ENCODE results near the gene ARHGEF25. TPM values are rescaled to one million over a fixed set of nuclear protein-coding genes. Genes with fewer than 3 reads are reported as not detected.

Gene ARHGEF25
- total and polyA plus RNA-seq, 2 of the 13 experiments (the other 11 are each of a cell fraction or from before 2014, with no cell fraction given): 11.5 to 12.5 TPM

DNA sequence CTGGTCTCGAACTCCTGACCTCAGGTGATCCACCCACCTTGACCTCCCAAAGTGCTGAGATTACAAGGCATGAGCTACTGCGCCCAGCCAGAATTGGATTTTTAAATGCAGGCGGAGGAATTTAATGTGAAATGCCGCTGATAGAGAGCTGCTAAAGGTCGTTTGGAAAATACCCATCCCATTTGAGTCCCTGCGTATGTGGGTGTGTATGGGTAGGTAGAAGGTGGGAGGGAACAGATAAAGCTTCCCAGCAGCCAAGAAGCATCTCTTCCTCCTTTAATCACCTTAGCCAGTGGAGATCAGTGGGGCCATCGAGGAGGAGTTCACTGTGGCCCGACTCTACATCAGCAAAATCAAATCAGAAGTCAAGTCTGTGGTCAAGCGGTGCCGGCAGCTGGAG lies 36.4 kb upstream of the ARHGEF25 start:
- H3K27ac ChIP-seq (ENCODE audit: extremely low read length, insufficient read depth, low read length): peak overlapping the region; percentile 99
- BruUV-seq (replicated peaks): no TSS peak
- no peak overlapping the region for H3K9ac ChIP-seq (ENCODE audit: insufficient read depth, low read depth, low read length)
- no peak overlapping the region for H3K4me3 ChIP-seq (replicated peaks in 1 of 3; ENCODE audit: insufficient read depth in 1 of 3, low read depth in 2 of 3, low read length in 3 of 3)
- ATAC-seq (no peak), FAIRE-seq (no peak), DNase-seq (ENCODE audit: low spot score) (no peak)
- H3K4me2 ChIP-seq (ENCODE audit: low read depth, low read length): no peak overlapping the region
- no peak for TF ChIP-seq PPARG (CRISPR knock-in tag; conservative IDR thresholded peaks at IDR 0.05)
- in situ Hi-C loops (cut with HindIII; ENCODE audit: extremely low pct_ligation_motif_present, low pct_unique_long_range_greater_than_20kb) (no loop called here), intact Hi-C loops (cut with micrococcal nuclease; ENCODE audit: unreplicated experiment) (no loop called here)
- H3K27me3 ChIP-seq (ENCODE audit: control insufficient read depth in 1 of 2, insufficient read depth in 2 of 2, low read length in 2 of 2): no peaks in the 10 kb centered on the region
- H3K4me1 ChIP-seq (ENCODE audit: insufficient read depth, low read length): peaks cover 59% of the 10 kb centered on the region
- no peaks in the 10 kb centered on the region for H3K9me3 ChIP-seq (ENCODE audit: low read length)
- CTCF ChIA-PET (ENCODE audit: low intra/inter-chr PET ratio, low total read pairs): no interaction called here
- POLR2A ChIA-PET: interaction anchor here (1.2 to 4.4 kb wide), 9 partner anchors 14 to 86 kb away, joined by 3 to 40 read pairs (median 16); partner anchors contain the start of genes ARHGEF25, DCTN2, DDIT3 and MBD6
- no peak overlapping the region for H2AFZ ChIP-seq (ENCODE audit: low read length)
- H3K36me3 ChIP-seq (replicated peaks in 1 of 2; ENCODE audit: control insufficient read depth in 1 of 2, insufficient read depth in 2 of 2, low read length in 2 of 2): no peaks in the 10 kb centered on the region; a peak in 1 of 5 replicates
- H3K79me2 ChIP-seq (ENCODE audit: insufficient read depth, low read length): peaks cover 10% of the 10 kb centered on the region
- 88% methylated on average over 9 of the region's 10 CpGs for WGBS (ENCODE audit: low lambda C conversion rate)
- H4K20me1 ChIP-seq (ENCODE audit: insufficient read depth, low read length): no peaks in the 10 kb centered on the region

DNA sequence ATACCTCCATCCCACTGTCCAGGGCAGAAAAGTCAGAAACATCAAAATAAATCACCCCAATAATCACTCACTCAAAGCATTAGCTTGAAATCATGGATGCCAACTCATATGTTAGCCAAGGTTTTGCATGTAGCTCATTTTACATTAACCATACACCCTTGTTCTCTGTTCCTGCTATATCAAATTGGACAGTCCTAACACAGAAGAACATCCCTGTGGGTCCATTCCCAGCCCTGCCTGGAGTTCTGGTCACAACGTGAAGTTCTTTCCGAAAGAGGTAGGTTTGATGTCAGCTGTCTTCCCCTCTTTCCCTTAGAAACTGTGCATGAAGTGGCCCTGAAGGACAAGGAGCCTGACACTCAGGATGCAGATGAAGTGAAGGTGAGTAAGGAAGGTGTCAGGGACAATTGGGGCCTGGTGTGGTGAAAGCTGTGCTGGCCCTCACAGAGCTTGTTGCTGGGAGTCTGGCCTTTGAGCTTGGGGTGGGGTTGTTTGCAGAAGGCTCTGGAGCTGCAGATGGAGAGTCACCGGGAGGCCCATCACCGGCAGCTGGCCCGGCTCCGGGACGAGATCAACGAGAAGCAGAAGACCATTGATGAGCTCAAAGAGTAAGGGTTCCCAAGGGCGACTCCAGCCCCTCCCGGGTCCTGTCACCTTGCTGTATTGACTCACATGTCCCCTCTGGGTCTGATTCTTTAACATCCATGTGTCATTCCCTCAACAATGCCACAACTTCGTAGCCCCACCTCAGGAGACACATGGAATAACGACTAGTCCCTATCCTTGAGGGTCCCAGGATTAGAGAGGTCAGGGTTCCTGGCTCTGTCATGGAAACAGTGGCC lies 35.2 kb upstream of the ARHGEF25 start:
- no peaks in the 10 kb centered on the region for H3K9me3 ChIP-seq (ENCODE audit: low read length)
- peaks cover 71% of the 10 kb centered on the region for H3K4me1 ChIP-seq (ENCODE audit: insufficient read depth, low read length)
- intact Hi-C loops (cut with micrococcal nuclease; ENCODE audit: unreplicated experiment) (loop anchor here (1.0 kb wide), 1 partner anchor 30 kb away; no protein-coding TSS in a partner anchor), in situ Hi-C loops (cut with HindIII; ENCODE audit: extremely low pct_ligation_motif_present, low pct_unique_long_range_greater_than_20kb) (no loop called here)
- ChIA-PET CTCF (ENCODE audit: low intra/inter-chr PET ratio, low total read pairs) (no interaction called here), POLR2A (interaction anchor here (0.8 to 4.4 kb wide), 25 partner anchors 10 to 169 kb away, joined by 3 to 40 read pairs (median 5); partner anchors contain the start of genes ARHGEF25, B4GALNT1, DCTN2 and DDIT3)
- DNase-seq (ENCODE audit: low spot score) (peak; percentile 87), ATAC-seq (peak; percentile 89), FAIRE-seq (peak; percentile 55)
- WGBS (ENCODE audit: low lambda C conversion rate): 2% methylated on average over 5 of the region's 12 CpGs
- peak overlapping the region; percentile 72 for H3K9ac ChIP-seq (ENCODE audit: insufficient read depth, low read depth, low read length)
- no peaks in the 10 kb centered on the region for H3K27me3 ChIP-seq (ENCODE audit: control insufficient read depth in 1 of 2, insufficient read depth in 2 of 2, low read length in 2 of 2)
- peak overlapping the region; percentile 33 to 66 (median 36); a peak in 5 of 6 replicates for H3K4me3 ChIP-seq (replicated peaks in 1 of 3; ENCODE audit: insufficient read depth in 1 of 3, low read depth in 2 of 3, low read length in 3 of 3)
- no peaks in the 10 kb centered on the region for H4K20me1 ChIP-seq (ENCODE audit: insufficient read depth, low read length)
- H3K36me3 ChIP-seq (replicated peaks in 1 of 2; ENCODE audit: control insufficient read depth in 1 of 2, insufficient read depth in 2 of 2, low read length in 2 of 2): peaks cover 0 to under 1% of the 10 kb centered on the region in 2 experiments; a peak in 1 of 5 replicates
- BruUV-seq (replicated peaks): TSS peak; percentile 44
- H3K4me2 ChIP-seq (ENCODE audit: low read depth, low read length): peak overlapping the region; percentile 90
- H3K79me2 ChIP-seq (ENCODE audit: insufficient read depth, low read length): peaks cover 10% of the 10 kb centered on the region
- peak overlapping the region; percentile 99 for H3K27ac ChIP-seq (ENCODE audit: extremely low read length, insufficient read depth, low read length)
- H2AFZ ChIP-seq (ENCODE audit: low read length): no peak overlapping the region
- TF ChIP-seq, protein P1, sequence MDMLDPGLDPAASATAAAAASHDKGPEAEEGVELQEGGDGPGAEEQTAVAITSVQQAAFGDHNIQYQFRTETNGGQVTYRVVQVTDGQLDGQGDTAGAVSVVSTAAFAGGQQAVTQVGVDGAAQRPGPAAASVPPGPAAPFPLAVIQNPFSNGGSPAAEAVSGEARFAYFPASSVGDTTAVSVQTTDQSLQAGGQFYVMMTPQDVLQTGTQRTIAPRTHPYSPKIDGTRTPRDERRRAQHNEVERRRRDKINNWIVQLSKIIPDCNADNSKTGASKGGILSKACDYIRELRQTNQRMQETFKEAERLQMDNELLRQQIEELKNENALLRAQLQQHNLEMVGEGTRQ (IDR thresholded peaks at IDR 0.05; ENCODE audit: low read depth, low read length): no peak
- TF ChIP-seq, protein P1 (CRISPR knock-in tag; IDR thresholded peaks at IDR 0.05; ENCODE audit: borderline replicate concordance): peak; percentile 31; the same call in 1 of the 2 replicates
- TF ChIP-seq ZBTB7A (CRISPR knock-in tag; IDR thresholded peaks at IDR 0.05): peak; percentile 36
- peak; percentile 15 for TF ChIP-seq ASH2L (IDR thresholded peaks at IDR 0.05; ENCODE audit: insufficient read length, low read depth, low read length)
- TF ChIP-seq ZBTB1 (CRISPR knock-in tag; IDR thresholded peaks at IDR 0.05; ENCODE audit: borderline replicate concordance): no peak
- no peak for TF ChIP-seq ZNF598 (CRISPR knock-in tag; IDR thresholded peaks at IDR 0.05; ENCODE audit: borderline replicate concordance)
- TF ChIP-seq SP4 (CRISPR knock-in tag; IDR thresholded peaks at IDR 0.05): no peak; the same call in 1 of the 2 replicates
- no peak for TF ChIP-seq AGO2 (optimal IDR thresholded peaks at IDR 0.05; ENCODE audit: low read depth, low read length)
- TF ChIP-seq NR2F1 (CRISPR knock-in tag; IDR thresholded peaks at IDR 0.05): 0 out of 4 replicates have a peak, but pooled peaks have one; percentile 6 to 19
- TF ChIP-seq RNF2 (conservative IDR thresholded peaks at IDR 0.05; ENCODE audit: low read depth): no peak; the same call in 1 of the 2 replicates
- TF ChIP-seq, protein P2, sequence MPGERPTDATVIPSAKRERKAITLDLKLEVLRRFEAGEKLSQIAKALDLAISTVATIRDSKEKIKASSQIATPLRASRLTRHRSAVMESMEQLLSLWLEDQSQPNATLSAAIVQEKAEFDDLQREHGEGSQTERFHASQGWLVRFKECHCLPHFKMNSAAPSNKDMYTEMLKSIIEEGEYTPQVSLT (CRISPR knock-in tag; IDR thresholded peaks at IDR 0.05; ENCODE audit: borderline replicate concordance, low read depth): no peak
